Measurements from ENCODE around the gene EMC8. TPM values are rescaled to one million over a fixed set of nuclear protein-coding genes. Genes with fewer than 3 reads are reported as not detected.

The EMC8 gene
- total and polyA plus RNA-seq, 10 of the 15 experiments (the other 5 are each of a cell fraction or from before 2014, with no cell fraction given) = 7.8 to 62.0 (median 33.5) TPM

- H3K27me3 ChIP-seq (replicated peaks in 1 of 2; ENCODE audit: control insufficient read depth in 2 of 2, insufficient read depth in 2 of 2, low read length in 1 of 2) = no peaks in the 10 kb centered on the region
- peaks cover 13 to 27% of the 10 kb centered on the region in 2 experiments; a peak in 3 of 4 replicates for H3K36me3 ChIP-seq (ENCODE audit: control insufficient read depth in 2 of 2, insufficient read depth in 2 of 2, low read length in 1 of 2)
- intact Hi-C loops (cut with micrococcal nuclease; ENCODE audit: unreplicated experiment) (no loop called here), in situ Hi-C loops (cut with MboI) (no loop called here)
- no peak for FAIRE-seq
- H3K9me3 ChIP-seq (replicated peaks; ENCODE audit: control insufficient read depth, insufficient read depth, low read length) = no peaks in the 10 kb centered on the region
- BruUV-seq (replicated peaks) = no TSS peak
- no peak for DNase-seq (ENCODE audit: low read depth, low spot score)
- TF ChIP-seq IKZF2 (IDR thresholded peaks at IDR 0.05) = no peak
- H3K79me2 ChIP-seq (ENCODE audit: control insufficient read depth, insufficient read depth, low read length) = no peaks in the 10 kb centered on the region
- H3K27ac ChIP-seq (ENCODE audit: control insufficient read depth, insufficient read depth) = no peak overlapping the region
- H3K4me2 ChIP-seq (ENCODE audit: control insufficient read depth, insufficient read depth) = no peak overlapping the region
- H4K20me1 ChIP-seq (ENCODE audit: control insufficient read depth, insufficient read depth) = no peaks in the 10 kb centered on the region
- RAD21 ChIA-PET (ENCODE audit: unreplicated experiment) = no interaction called here
- H3K9ac ChIP-seq (ENCODE audit: control insufficient read depth, insufficient read depth, low read length) = no peak overlapping the region
- no peaks in the 10 kb centered on the region for H3K4me1 ChIP-seq (ENCODE audit: control insufficient read depth, insufficient read depth, low read length)
- 99% methylated on average over 16 of the region's 16 CpGs for WGBS (ENCODE audit: insufficient coverage, insufficient replicate concordance, low lambda C conversion rate, missing lambda C conversion rate)
- SMC1A ChIA-PET (ENCODE audit: uncharacterized antibody, unreplicated experiment) = no interaction called here
- H3K4me3 ChIP-seq = no peak overlapping the region
- CTCF ChIA-PET = interaction anchor here (0.7 kb wide), 1 partner anchor 38 kb away, joined by 3 read pairs; no protein-coding TSS in a partner anchor
- ATAC-seq = no peak
- POLR2A ChIA-PET = no interaction called here
- H2AFZ ChIP-seq (ENCODE audit: control insufficient read depth, low read depth, low read length) = no peak overlapping the region
These were observed 17.5 kb downstream of the EMC8 start for GRCh38 chr16:85781695-85782370.

DNA sequence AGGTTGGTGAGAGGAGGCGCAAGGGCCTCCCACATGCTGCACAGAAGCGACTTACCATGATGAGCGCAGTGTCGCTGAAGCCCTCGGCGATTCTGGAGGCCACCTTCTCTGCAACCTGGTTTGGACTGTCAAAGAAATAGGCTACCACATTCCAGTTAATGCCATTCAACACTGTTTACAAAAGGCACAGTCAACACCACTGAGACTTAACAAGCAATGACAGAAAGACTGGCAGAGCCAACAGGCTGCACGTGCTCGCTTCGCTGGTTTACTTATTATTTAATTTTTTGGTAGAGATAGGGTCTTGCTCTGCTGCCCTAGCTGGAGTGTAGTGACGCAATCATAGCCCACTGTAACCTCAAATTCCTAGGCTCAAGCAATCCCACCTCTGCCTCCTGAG is 18.2 kb downstream of the EMC8 start:
- ChIA-PET POLR2A (no interaction called here), CTCF (no interaction called here), RAD21 (ENCODE audit: unreplicated experiment) (no interaction called here), SMC1A (ENCODE audit: uncharacterized antibody, unreplicated experiment) (no interaction called here)
- intact Hi-C loops (cut with micrococcal nuclease; ENCODE audit: unreplicated experiment) (no loop called here), in situ Hi-C loops (cut with MboI) (no loop called here)
- Histone ChIP-seq H4K20me1 (ENCODE audit: control insufficient read depth, insufficient read depth) (no peaks in the 10 kb centered on the region), H2AFZ (ENCODE audit: control insufficient read depth, low read depth, low read length) (no peak overlapping the region), H3K9ac (ENCODE audit: control insufficient read depth, insufficient read depth, low read length) (no peak overlapping the region), H3K27ac (ENCODE audit: control insufficient read depth, insufficient read depth) (no peak overlapping the region), H3K36me3 (ENCODE audit: control insufficient read depth in 2 of 2, insufficient read depth in 2 of 2, low read length in 1 of 2) (peaks cover 13 to 22% of the 10 kb centered on the region in 2 experiments; a peak in 3 of 4 replicates), H3K27me3 (replicated peaks in 1 of 2; ENCODE audit: control insufficient read depth in 2 of 2, insufficient read depth in 2 of 2, low read length in 1 of 2) (no peaks in the 10 kb centered on the region), H3K4me1 (ENCODE audit: control insufficient read depth, insufficient read depth, low read length) (no peaks in the 10 kb centered on the region), H3K79me2 (ENCODE audit: control insufficient read depth, insufficient read depth, low read length) (no peaks in the 10 kb centered on the region), H3K9me3 (replicated peaks; ENCODE audit: control insufficient read depth, insufficient read depth, low read length) (no peaks in the 10 kb centered on the region), H3K4me2 (ENCODE audit: control insufficient read depth, insufficient read depth) (no peak overlapping the region), H3K4me3 (no peak overlapping the region)
- FAIRE-seq (no peak), DNase-seq (ENCODE audit: low read depth, low spot score) (no peak), ATAC-seq (no peak)
- no TSS peak for BruUV-seq (replicated peaks)
- 92% methylated on average over 10 of the region's 10 CpGs for WGBS (ENCODE audit: insufficient coverage, insufficient replicate concordance, low lambda C conversion rate, missing lambda C conversion rate)
- TF ChIP-seq CEBPZ (IDR thresholded peaks at IDR 0.05; ENCODE audit: low read depth, low read length) (no peak), ZNF384 (IDR thresholded peaks at IDR 0.05; ENCODE audit: borderline replicate concordance, low read depth, low read length) (no peak), ZBTB4 (CRISPR knock-in tag; IDR thresholded peaks at IDR 0.05) (no peak)
- TF ChIP-seq, protein P1, sequence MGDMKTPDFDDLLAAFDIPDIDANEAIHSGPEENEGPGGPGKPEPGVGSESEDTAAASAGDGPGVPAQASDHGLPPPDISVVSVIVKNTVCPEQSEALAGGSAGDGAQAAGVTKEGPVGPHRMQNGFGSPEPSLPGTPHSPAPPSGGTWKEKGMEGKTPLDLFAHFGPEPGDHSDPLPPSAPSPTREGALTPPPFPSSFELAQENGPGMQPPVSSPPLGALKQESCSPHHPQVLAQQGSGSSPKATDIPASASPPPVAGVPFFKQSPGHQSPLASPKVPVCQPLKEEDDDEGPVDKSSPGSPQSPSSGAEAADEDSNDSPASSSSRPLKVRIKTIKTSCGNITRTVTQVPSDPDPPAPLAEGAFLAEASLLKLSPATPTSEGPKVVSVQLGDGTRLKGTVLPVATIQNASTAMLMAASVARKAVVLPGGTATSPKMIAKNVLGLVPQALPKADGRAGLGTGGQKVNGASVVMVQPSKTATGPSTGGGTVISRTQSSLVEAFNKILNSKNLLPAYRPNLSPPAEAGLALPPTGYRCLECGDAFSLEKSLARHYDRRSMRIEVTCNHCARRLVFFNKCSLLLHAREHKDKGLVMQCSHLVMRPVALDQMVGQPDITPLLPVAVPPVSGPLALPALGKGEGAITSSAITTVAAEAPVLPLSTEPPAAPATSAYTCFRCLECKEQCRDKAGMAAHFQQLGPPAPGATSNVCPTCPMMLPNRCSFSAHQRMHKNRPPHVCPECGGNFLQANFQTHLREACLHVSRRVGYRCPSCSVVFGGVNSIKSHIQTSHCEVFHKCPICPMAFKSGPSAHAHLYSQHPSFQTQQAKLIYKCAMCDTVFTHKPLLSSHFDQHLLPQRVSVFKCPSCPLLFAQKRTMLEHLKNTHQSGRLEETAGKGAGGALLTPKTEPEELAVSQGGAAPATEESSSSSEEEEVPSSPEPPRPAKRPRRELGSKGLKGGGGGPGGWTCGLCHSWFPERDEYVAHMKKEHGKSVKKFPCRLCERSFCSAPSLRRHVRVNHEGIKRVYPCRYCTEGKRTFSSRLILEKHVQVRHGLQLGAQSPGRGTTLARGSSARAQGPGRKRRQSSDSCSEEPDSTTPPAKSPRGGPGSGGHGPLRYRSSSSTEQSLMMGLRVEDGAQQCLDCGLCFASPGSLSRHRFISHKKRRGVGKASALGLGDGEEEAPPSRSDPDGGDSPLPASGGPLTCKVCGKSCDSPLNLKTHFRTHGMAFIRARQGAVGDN (IDR thresholded peaks at IDR 0.05) = no peak

All from GM12878 (cell line).